ENCODE results near the gene CETP. TPM values are rescaled to one million over a fixed set of nuclear protein-coding genes. Genes with fewer than 3 reads are reported as not detected.
A peak's percentile ranks its signal among the peaks of the same experiment; 100 is the strongest.

The CETP gene
- total and polyA plus RNA-seq, 2 of the 13 experiments (the other 11 are each of a cell fraction or from before 2014, with no cell fraction given): 0.31 to 9.8 TPM

DNA sequence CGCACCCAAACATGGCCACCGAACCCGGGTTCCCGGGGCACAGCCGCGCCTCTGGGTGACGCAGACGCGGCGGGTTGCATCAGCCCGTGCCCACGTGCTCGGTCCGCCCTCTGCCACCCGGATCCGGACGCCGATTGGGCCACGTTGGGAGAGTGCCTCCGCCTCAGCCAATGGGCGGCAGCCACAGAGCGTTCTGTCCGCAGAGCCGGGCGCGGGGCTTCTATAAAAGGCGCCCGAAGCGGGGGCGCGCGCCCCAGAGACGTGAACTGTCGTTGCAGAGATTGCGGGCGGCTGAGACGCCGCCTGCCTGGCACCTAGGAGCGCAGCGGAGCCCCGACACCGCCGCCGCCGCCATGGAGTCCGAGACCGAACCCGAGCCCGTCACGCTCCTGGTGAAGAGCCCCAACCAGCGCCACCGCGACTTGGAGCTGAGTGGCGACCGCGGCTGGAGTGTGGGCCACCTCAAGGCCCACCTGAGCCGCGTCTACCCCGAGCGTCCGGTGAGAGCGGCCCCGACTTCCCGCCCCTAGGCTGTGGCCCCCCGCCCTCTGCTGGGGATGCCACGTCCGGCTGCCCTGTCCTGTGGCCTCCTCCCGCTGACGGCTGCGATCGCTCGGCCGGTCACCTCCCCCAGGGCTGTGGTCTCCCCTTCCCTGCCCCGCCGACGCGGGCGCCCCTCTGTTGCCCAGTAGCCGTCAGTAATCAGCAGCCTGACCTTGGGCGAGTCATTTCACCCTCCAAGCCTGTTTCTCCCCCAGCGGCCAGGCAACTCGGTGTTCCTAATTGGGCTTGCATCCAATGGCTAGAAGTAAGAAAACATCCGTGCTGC is 29.6 kb upstream of the CETP start, which contains the start of gene HERPUD1 (continued):
- TF ChIP-seq ZBTB2 (CRISPR knock-in tag; IDR thresholded peaks at IDR 0.05; ENCODE audit: low read depth) (peak; percentile 79; the same call in 1 of the 2 replicates), TEAD2 (CRISPR knock-in tag; IDR thresholded peaks at IDR 0.05) (peak; percentile 23; the same call in 1 of the 2 replicates), TOE1 (CRISPR knock-in tag; IDR thresholded peaks at IDR 0.05) (peak; percentile 82; the same call in 1 of the 2 replicates), HHEX (CRISPR knock-in tag; IDR thresholded peaks at IDR 0.05) (no peak), ATF7-NPFF (CRISPR knock-in tag; IDR thresholded peaks at IDR 0.05; ENCODE audit: low read depth) (peak; percentile 65; the same call in 1 of the 2 replicates), POGK (CRISPR knock-in tag; conservative IDR thresholded peaks at IDR 0.05) (peak; percentile 96), CEBPZ (IDR thresholded peaks at IDR 0.05; ENCODE audit: low read length) (no peak), NRL (CRISPR knock-in tag; IDR thresholded peaks at IDR 0.05; ENCODE audit: borderline replicate concordance) (peak; percentile 95), ZIK1 (CRISPR knock-in tag; IDR thresholded peaks at IDR 0.05; ENCODE audit: borderline replicate concordance, low read depth) (peak; percentile 94), JUN (CRISPR knock-in tag; IDR thresholded peaks at IDR 0.05) (peak; percentile 90), HOMEZ (CRISPR knock-in tag; IDR thresholded peaks at IDR 0.05; ENCODE audit: low read depth) (peak; percentile 85; the same call in 1 of the 2 replicates), FOXJ3 (CRISPR knock-in tag; IDR thresholded peaks at IDR 0.05; ENCODE audit: borderline replicate concordance) (no peak), ZNF703 (CRISPR knock-in tag; IDR thresholded peaks at IDR 0.05; ENCODE audit: borderline replicate concordance) (peak; percentile 43; the same call in 1 of the 2 replicates), ZNF44 (CRISPR knock-in tag; IDR thresholded peaks at IDR 0.05) (peak; percentile 78; the same call in 1 of the 2 replicates), ATF1 (CRISPR knock-in tag; IDR thresholded peaks at IDR 0.05) (peak; percentile 90), ZNF674 (CRISPR knock-in tag; IDR thresholded peaks at IDR 0.05; ENCODE audit: low read depth) (peak; percentile 97; the same call in 1 of the 2 replicates)
- TF ChIP-seq, protein P1, sequence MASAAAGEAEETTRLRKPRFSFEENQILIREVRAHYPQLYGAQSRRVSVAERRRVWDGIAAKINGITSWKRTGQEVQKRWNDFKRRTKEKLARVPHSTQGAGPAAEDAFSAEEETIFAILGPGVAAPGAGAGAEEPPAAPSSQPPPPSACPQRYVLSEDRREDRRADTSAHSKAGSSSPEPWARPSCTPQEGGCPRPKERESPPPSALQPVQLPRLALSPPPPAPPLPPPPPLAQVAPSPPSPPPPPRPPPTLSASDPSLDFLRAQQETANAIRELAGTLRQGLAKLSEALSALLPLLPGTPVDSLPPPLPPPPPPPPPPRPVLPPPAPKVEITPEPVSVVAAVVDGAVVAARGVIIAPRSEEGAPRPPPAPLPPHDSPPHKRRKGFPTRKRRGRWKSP (CRISPR knock-in tag; IDR thresholded peaks at IDR 0.05): peak; percentile 87
- TF ChIP-seq, protein P2, sequence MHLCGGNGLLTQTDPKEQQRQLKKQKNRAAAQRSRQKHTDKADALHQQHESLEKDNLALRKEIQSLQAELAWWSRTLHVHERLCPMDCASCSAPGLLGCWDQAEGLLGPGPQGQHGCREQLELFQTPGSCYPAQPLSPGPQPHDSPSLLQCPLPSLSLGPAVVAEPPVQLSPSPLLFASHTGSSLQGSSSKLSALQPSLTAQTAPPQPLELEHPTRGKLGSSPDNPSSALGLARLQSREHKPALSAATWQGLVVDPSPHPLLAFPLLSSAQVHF (CRISPR knock-in tag; IDR thresholded peaks at IDR 0.05): peak; percentile 85; the same call in 1 of the 2 replicates
